Measurements from ENCODE around the gene HOXD13. TPM values are rescaled to one million over a fixed set of nuclear protein-coding genes. Genes with fewer than 3 reads are reported as not detected.

The HOXD13 gene
- 0.12 to 0.30 TPM (median 0.22 TPM) in 5 replicates for total RNA-seq (2022; extraction: Qiagen RNA extraction)

GRCh38 chr2:176092270-176093144 lies at the start of gene HOXD13:
TSS of gene HOXD13 (plus strand) at chr2:176092721. CDS start at chr2:176092891, 170 bp downstream.

GRCh38 chr2:176083796-176084261 lies 8.7 kb upstream of the HOXD13 start, which contains the start of gene EVX2:
TSS of gene EVX2 (minus strand) at chr2:176083962. CDS start at chr2:176083776, 186 bp downstream.

GRCh38 chr2:176099728-176100546 lies 7.4 kb downstream of the HOXD13 start, which contains the start of gene HOXD12:
TSS of gene HOXD12 (plus strand) at chr2:176099795. CDS start at chr2:176099802, 7 bp downstream.

GRCh38 chr2:176106581-176107539 lies 14.3 kb downstream of the HOXD13 start, which contains the start of gene HOXD11:
TSS of gene HOXD11 (plus strand) at chr2:176107280. CDS start at chr2:176107356, 76 bp downstream.

GRCh38 chr2:176115883-176116813 lies 23.6 kb downstream of the HOXD13 start, which contains the start of gene HOXD10:
TSS of gene HOXD10 (plus strand) at chr2:176116778. CDS start at chr2:176116834, 56 bp downstream.

GRCh38 chr2:176122683-176123410 lies 30.3 kb downstream of the HOXD13 start, which contains the start of gene HOXD9:
TSS of gene HOXD9 (plus strand) at chr2:176122719. CDS start at chr2:176122769, 50 bp downstream.

GRCh38 chr2:176128982-176129796 lies 36.7 kb downstream of the HOXD13 start, which contains the start of gene HOXD8:
TSS of gene HOXD8 (plus strand) at chr2:176129705. CDS start at chr2:176130367, 662 bp downstream.

Other genes starting within 250 kb of the HOXD13 start
- gene LNPK, start 90.5 kb upstream of the HOXD13 start, total RNA-seq (2022; extraction: Qiagen RNA extraction), result 9.5 to 15.9 TPM (median 13.8 TPM) in 5 replicates
- gene EVX2, start 8.8 kb upstream of the HOXD13 start, total RNA-seq (2022; extraction: Qiagen RNA extraction), result not detected in 5 replicates
- not detected in 5 replicates for gene HOXD12, start 7.1 kb downstream of the HOXD13 start, total RNA-seq (2022; extraction: Qiagen RNA extraction)
- gene HOXD11, start 14.6 kb downstream of the HOXD13 start, total RNA-seq (2022; extraction: Qiagen RNA extraction), result 5.6 to 8.0 TPM (median 6.2 TPM) in 5 replicates
- gene HOXD10, start 24.1 kb downstream of the HOXD13 start, total RNA-seq (2022; extraction: Qiagen RNA extraction), result 4.4 to 6.4 TPM (median 5.4 TPM) in 5 replicates
- gene HOXD9, start 30.0 kb downstream of the HOXD13 start, total RNA-seq (2022; extraction: Qiagen RNA extraction), result 1.1 to 1.8 TPM (median 1.6 TPM) in 5 replicates
- gene HOXD8, start 37.0 kb downstream of the HOXD13 start, total RNA-seq (2022; extraction: Qiagen RNA extraction), result 4.6 to 6.0 TPM (median 5.6 TPM) in 5 replicates
- 0.27 to 0.67 TPM (median 0.50 TPM) in 5 replicates for gene HOXD4, start 58.8 kb downstream of the HOXD13 start, total RNA-seq (2022; extraction: Qiagen RNA extraction)
- gene HOXD3, start 64.6 kb downstream of the HOXD13 start, total RNA-seq (2022; extraction: Qiagen RNA extraction), result 0.20 to 0.30 TPM in 2 of 5 replicates, not detected in the others
- 0.06 to 0.19 TPM (median 0.17 TPM) in 5 replicates for gene HOXD1, start 95.9 kb downstream of the HOXD13 start, total RNA-seq (2022; extraction: Qiagen RNA extraction)
- 40.3 to 46.4 TPM (median 41.8 TPM) in 5 replicates for gene MTX2, start 176.7 kb downstream of the HOXD13 start, total RNA-seq (2022; extraction: Qiagen RNA extraction)

Data from A549 treated with Mapracorat at 1 μM for 4 hours (cell line).